ENCODE results near the gene ANKRD36B.
"Not testable (repeated sequence)": the region's sequence is repeated elsewhere in the genome, so short reads cannot be mapped to it uniquely, and the experiment has no call there.

Gene ANKRD36B

DNA sequence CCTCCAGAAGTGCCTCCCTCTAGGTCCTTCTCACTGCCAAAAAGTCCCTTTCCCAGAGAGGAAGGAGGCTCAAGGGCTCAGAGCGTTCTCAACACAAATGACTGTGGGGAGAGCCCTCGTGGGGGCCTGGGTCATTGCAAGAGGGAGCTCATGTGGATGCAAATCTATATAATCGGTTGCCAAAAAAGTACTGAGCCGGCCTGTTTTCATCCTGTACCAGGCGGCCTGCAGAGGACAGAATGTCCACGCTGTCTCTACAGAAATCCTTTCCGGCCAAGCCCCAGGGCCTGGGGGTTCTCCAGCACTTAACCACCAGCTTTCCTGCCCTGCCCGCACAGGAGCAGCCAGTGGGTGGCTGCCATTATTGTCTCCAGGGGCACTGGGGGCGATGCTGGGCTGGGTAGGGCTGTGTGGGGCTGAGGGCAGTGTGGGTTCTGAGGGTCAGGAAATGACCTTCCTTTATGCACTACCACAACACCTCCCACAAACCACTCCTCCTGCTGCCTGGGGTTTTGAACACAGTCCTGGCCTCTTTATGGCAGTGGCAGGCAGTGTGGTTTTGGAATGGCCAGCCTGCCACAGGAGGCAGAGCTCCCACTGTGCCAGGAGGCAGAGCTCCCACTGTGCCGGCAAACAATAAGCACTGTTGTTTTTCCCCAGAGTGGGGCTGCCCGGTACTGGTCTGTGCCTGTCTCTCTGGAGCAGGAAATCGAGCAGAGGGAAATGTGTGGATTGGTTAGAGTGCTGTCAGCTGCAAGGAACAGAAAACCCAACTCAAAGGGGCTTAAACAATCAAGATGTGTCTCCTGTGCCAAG, 16.1 kb upstream of the ANKRD36B start:
- H3K27me3 ChIP-seq (ENCODE audit: control insufficient read depth in 1 of 2, insufficient read depth in 2 of 2, low read length in 2 of 2); H3K27ac ChIP-seq (ENCODE audit: low read length); H3K36me3 ChIP-seq (ENCODE audit: control insufficient read depth in 2 of 2, insufficient read depth in 2 of 2, low read length in 2 of 2); H3K4me3 ChIP-seq (ENCODE audit: low read length in 2 of 2); H3K4me1 ChIP-seq (ENCODE audit: control insufficient read depth, insufficient read depth, low read length); H3K9me3 ChIP-seq (ENCODE audit: control insufficient read depth in 2 of 2, low read length in 2 of 2); H3K9ac ChIP-seq (ENCODE audit: low read length in 2 of 2): not testable (repeated sequence)

DNA sequence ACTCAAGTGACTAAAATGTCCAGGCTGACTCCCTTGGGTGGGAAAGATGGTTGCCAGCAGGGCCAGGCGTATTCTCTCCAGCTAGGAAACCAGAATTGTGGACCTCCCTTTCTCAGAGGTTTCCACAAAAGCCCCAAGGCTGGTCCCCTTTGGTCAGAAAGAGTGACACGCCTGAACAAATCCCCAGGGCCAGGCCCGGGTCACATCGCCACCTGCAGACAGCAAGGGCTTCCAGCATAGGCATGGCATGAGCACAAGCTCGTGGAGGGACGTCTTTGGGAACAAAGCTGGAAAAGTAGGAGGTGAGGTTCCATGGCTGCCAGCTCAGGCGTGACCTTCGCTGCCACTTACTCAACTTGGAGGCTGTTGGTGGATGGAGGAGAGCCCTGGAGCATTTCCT, 15.4 kb upstream of the ANKRD36B start:
- not testable (repeated sequence) for H3K4me3 ChIP-seq (ENCODE audit: low read length in 2 of 2); H3K9ac ChIP-seq (ENCODE audit: low read length in 2 of 2); H3K9me3 ChIP-seq (ENCODE audit: control insufficient read depth in 2 of 2, low read length in 2 of 2); H3K27me3 ChIP-seq (ENCODE audit: control insufficient read depth in 1 of 2, insufficient read depth in 2 of 2, low read length in 2 of 2); H3K27ac ChIP-seq (ENCODE audit: low read length); H3K4me1 ChIP-seq (ENCODE audit: control insufficient read depth, insufficient read depth, low read length); H3K36me3 ChIP-seq (ENCODE audit: control insufficient read depth in 2 of 2, insufficient read depth in 2 of 2, low read length in 2 of 2)

DNA sequence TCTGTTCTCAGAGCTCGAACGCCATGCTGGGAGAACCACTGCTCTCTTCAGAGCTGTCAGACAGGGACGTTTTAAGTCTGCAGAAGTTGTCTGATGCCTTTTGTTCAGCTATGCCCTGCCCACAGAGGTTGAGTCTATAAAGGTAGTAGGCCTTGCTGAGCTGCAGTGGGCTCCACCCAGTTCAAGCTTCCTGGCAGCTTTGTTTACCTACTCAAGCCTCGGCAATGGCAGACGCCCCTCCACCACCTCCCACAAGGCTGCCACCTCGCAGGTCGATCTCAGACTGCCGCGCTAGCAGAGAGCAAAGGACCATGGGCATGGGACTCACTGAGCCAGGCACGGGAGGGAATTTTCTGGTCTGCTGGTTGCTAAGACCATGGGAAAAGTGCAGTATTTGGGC, 11.9 kb upstream of the ANKRD36B start:
- not testable (repeated sequence) for H3K9me3 ChIP-seq (ENCODE audit: control insufficient read depth in 2 of 2, low read length in 2 of 2); H3K27ac ChIP-seq (ENCODE audit: low read length)

DNA sequence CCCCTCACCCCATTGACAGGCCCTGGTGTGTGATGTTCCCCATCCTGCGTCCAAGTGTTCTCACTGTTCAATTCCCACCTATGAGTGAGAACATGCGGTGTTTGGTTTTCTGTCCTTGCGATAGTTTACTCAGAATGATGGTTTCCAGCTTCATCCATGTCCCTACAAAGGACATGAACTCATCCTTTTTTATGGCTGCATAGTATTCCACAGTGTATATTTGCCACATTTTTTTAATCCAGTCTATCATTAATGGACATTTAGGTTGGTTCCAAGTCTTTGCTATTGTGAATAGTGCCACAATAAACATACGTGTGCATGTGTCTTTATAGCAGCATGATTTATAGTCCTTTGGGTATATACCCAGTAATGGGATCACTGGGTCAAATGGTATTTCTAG, 6.5 kb upstream of the ANKRD36B start:
- H3K4me1 ChIP-seq (ENCODE audit: control insufficient read depth, insufficient read depth, low read length); H3K27me3 ChIP-seq (ENCODE audit: control insufficient read depth in 1 of 2, insufficient read depth in 2 of 2, low read length in 2 of 2); H3K9me3 ChIP-seq (ENCODE audit: control insufficient read depth in 2 of 2, low read length in 2 of 2); H3K36me3 ChIP-seq (ENCODE audit: control insufficient read depth in 2 of 2, insufficient read depth in 2 of 2, low read length in 2 of 2); H3K27ac ChIP-seq (ENCODE audit: low read length); H3K4me3 ChIP-seq (ENCODE audit: low read length in 2 of 2); H3K9ac ChIP-seq (ENCODE audit: low read length in 2 of 2): not testable (repeated sequence)

More for the DNA sequence above, 11.9 kb upstream of the ANKRD36B start:
- not testable (repeated sequence) for H3K4me1 ChIP-seq (ENCODE audit: control insufficient read depth, insufficient read depth, low read length); H3K4me3 ChIP-seq (ENCODE audit: low read length in 2 of 2); H3K9ac ChIP-seq (ENCODE audit: low read length in 2 of 2); H3K27me3 ChIP-seq (ENCODE audit: control insufficient read depth in 1 of 2, insufficient read depth in 2 of 2, low read length in 2 of 2); H3K36me3 ChIP-seq (ENCODE audit: control insufficient read depth in 2 of 2, insufficient read depth in 2 of 2, low read length in 2 of 2)

DNA sequence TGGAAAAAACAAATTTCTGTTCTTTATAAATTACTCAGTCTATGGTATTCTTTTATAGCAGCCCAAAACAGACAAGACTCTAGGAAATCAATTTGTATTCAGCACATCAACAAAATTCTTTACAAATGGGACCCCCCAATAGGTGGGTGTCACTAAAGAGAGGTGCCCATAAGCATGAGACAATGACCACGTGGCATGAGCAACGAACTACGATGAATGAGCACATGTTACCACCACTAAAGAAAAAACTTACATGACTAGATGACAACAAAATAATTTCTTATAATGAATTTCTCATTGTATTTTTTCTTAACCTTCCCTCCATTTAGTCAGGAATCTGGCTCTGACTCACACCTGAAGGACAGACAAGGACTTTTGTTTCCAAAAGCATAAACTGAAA, 3.8 kb upstream of the ANKRD36B start:
- H3K36me3 ChIP-seq (ENCODE audit: control insufficient read depth in 2 of 2, insufficient read depth in 2 of 2, low read length in 2 of 2); H3K9me3 ChIP-seq (ENCODE audit: control insufficient read depth in 2 of 2, low read length in 2 of 2); H3K9ac ChIP-seq (ENCODE audit: low read length in 2 of 2); H3K27me3 ChIP-seq (ENCODE audit: control insufficient read depth in 1 of 2, insufficient read depth in 2 of 2, low read length in 2 of 2); H3K27ac ChIP-seq (ENCODE audit: low read length); H3K4me3 ChIP-seq (ENCODE audit: low read length in 2 of 2); H3K4me1 ChIP-seq (ENCODE audit: control insufficient read depth, insufficient read depth, low read length): not testable (repeated sequence)

DNA sequence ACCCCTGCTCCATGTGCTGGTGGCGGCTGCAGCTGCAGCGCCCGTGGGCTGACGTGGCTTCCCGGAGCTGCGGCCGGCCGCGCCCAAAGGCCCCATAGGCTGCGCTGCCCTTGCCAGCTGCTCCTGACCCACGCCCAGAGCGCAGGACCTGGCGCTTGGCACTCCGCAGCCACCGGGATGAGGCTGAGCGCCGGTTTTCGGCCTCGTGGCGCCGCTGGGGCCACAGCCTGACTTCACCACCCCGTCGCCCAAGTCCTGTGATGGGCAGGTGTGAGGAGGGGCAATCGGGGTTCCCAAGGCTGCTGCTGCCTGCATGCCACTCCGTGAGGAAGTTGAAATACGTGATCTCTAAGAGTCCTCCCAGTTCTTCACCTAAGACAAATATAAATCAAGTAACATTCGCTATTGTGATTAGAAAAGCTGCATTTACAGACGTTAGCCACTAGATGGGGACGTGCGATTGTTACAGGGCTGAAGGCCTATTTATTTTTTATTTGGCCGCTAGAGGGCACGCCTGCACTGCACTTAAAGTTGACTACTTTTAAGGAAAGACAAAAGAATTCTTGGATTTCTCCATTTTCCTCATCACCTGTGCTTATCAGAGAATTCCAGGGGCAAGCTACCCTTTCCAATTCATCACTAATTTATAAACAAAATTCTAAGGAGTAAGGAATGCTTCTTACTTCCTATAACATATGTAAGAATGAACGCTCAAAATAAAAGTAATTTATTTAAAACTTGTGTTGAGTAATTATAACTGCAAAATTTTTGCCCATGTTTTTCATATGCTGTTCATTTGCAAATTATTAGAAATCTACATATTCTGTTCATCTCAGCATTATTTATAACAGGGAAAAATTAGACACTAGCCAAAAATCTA, 1.1 kb upstream of the ANKRD36B start:
- H3K36me3 ChIP-seq (ENCODE audit: control insufficient read depth in 2 of 2, insufficient read depth in 2 of 2, low read length in 2 of 2); H3K4me1 ChIP-seq (ENCODE audit: control insufficient read depth, insufficient read depth, low read length); H3K9me3 ChIP-seq (ENCODE audit: control insufficient read depth in 2 of 2, low read length in 2 of 2); H3K27me3 ChIP-seq (ENCODE audit: control insufficient read depth in 1 of 2, insufficient read depth in 2 of 2, low read length in 2 of 2): not testable (repeated sequence)
- Histone ChIP-seq H3K27ac (ENCODE audit: low read length) (peak overlapping the region; percentile 76), H3K9ac (ENCODE audit: low read length in 2 of 2) (peak overlapping the region; percentile 73 to 80), H3K4me3 (ENCODE audit: low read length in 2 of 2) (peak overlapping the region; percentile 78 to 84)

DNA sequence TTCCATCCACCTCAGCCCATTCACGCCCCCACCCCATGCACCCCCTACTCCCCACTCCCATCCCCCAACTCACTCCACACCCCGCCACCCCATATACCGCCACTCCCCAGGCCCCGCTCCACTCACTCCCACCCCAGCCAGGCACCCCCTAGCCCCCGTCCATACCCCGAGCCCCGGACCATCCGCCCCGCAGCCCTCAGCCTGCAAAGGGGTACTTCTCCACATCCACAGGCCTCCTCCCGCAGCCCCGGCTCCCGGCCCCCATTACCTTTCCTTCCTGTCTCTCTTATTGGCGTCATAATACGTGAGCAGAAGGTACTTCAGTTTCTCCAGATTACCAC, 450 bp downstream of the ANKRD36B start:
- Histone ChIP-seq H3K27ac (ENCODE audit: low read length) (peak overlapping the region; percentile 37), H3K9ac (ENCODE audit: low read length in 2 of 2) (peak overlapping the region in 1 of 2 donors; percentile 64), H3K4me3 (ENCODE audit: low read length in 2 of 2) (peak overlapping the region; percentile 69 to 75)

GRCh38 chr2:97565674-97566073, 24.0 kb downstream of the ANKRD36B start:
- H3K9ac ChIP-seq (ENCODE audit: low read length in 2 of 2); H3K36me3 ChIP-seq (ENCODE audit: control insufficient read depth in 2 of 2, insufficient read depth in 2 of 2, low read length in 2 of 2); H3K4me1 ChIP-seq (ENCODE audit: control insufficient read depth, insufficient read depth, low read length); H3K27ac ChIP-seq (ENCODE audit: low read length); H3K9me3 ChIP-seq (ENCODE audit: control insufficient read depth in 2 of 2, low read length in 2 of 2); H3K27me3 ChIP-seq (ENCODE audit: control insufficient read depth in 1 of 2, insufficient read depth in 2 of 2, low read length in 2 of 2); H3K4me3 ChIP-seq (ENCODE audit: low read length in 2 of 2): not testable (repeated sequence)

More for the DNA sequence above, 450 bp downstream of the ANKRD36B start:
- H3K36me3 ChIP-seq (ENCODE audit: control insufficient read depth in 2 of 2, insufficient read depth in 2 of 2, low read length in 2 of 2); H3K9me3 ChIP-seq (ENCODE audit: control insufficient read depth in 2 of 2, low read length in 2 of 2); H3K4me1 ChIP-seq (ENCODE audit: control insufficient read depth, insufficient read depth, low read length); H3K27me3 ChIP-seq (ENCODE audit: control insufficient read depth in 1 of 2, insufficient read depth in 2 of 2, low read length in 2 of 2): not testable (repeated sequence)

GRCh38 chr2:97552406-97552805, 37.3 kb downstream of the ANKRD36B start:
- not testable (repeated sequence) for H3K27ac ChIP-seq (ENCODE audit: low read length); H3K9ac ChIP-seq (ENCODE audit: low read length in 2 of 2); H3K4me1 ChIP-seq (ENCODE audit: control insufficient read depth, insufficient read depth, low read length); H3K4me3 ChIP-seq (ENCODE audit: low read length in 2 of 2); H3K9me3 ChIP-seq (ENCODE audit: control insufficient read depth in 2 of 2, low read length in 2 of 2); H3K27me3 ChIP-seq (ENCODE audit: control insufficient read depth in 1 of 2, insufficient read depth in 2 of 2, low read length in 2 of 2)
- peaks cover 9 to 14% of the 10 kb centered on the region in 2 donors for H3K36me3 ChIP-seq (ENCODE audit: control insufficient read depth in 2 of 2, insufficient read depth in 2 of 2, low read length in 2 of 2)

GRCh38 chr2:97550498-97550897, 39.2 kb downstream of the ANKRD36B start:
- H3K36me3 ChIP-seq (ENCODE audit: control insufficient read depth in 2 of 2, insufficient read depth in 2 of 2, low read length in 2 of 2): peaks cover 8 to 14% of the 10 kb centered on the region in 2 donors
- not testable (repeated sequence) for H3K4me1 ChIP-seq (ENCODE audit: control insufficient read depth, insufficient read depth, low read length); H3K9me3 ChIP-seq (ENCODE audit: control insufficient read depth in 2 of 2, low read length in 2 of 2); H3K27ac ChIP-seq (ENCODE audit: low read length); H3K27me3 ChIP-seq (ENCODE audit: control insufficient read depth in 1 of 2, insufficient read depth in 2 of 2, low read length in 2 of 2); H3K9ac ChIP-seq (ENCODE audit: low read length in 2 of 2); H3K4me3 ChIP-seq (ENCODE audit: low read length in 2 of 2)

GRCh38 chr2:97549058-97549457, 40.6 kb downstream of the ANKRD36B start:
- not testable (repeated sequence) for H3K9me3 ChIP-seq (ENCODE audit: control insufficient read depth in 2 of 2, low read length in 2 of 2); H3K9ac ChIP-seq (ENCODE audit: low read length in 2 of 2); H3K4me1 ChIP-seq (ENCODE audit: control insufficient read depth, insufficient read depth, low read length); H3K4me3 ChIP-seq (ENCODE audit: low read length in 2 of 2); H3K27ac ChIP-seq (ENCODE audit: low read length); H3K27me3 ChIP-seq (ENCODE audit: control insufficient read depth in 1 of 2, insufficient read depth in 2 of 2, low read length in 2 of 2)
- H3K36me3 ChIP-seq (ENCODE audit: control insufficient read depth in 2 of 2, insufficient read depth in 2 of 2, low read length in 2 of 2): peaks cover 6 to 12% of the 10 kb centered on the region in 2 donors
